ENCODE results near the gene CSDE1. TPM values are rescaled to one million over a fixed set of nuclear protein-coding genes. Genes with fewer than 3 reads are reported as not detected.

Gene CSDE1
- total RNA-seq, 1 donor from 2014 or later: 532 TPM

DNA sequence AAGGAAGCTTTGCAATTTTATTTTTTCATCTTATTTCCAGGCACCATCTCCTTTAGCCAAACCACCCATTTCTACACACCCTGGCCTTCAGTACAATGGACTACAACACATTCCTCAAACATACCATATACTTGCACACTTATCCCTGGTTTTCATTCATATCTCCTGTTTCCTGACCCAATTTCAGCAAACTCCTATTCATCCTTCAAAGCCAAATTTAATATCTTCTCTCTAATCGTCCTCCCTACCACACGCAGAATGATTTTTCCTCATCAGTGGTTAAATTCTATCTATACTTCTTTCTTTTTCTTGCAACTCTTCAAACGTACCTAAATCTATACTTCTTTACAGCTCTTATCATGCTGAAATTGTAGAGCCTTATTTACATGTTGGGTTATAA is 90.8 kb downstream of the CSDE1 start:
- no peak overlapping the region for H3K27ac Mint-ChIP-seq
- H3K9me3 Mint-ChIP-seq: no peaks in the 10 kb centered on the region
- H3K4me3 Mint-ChIP-seq: no peak overlapping the region
- TF ChIP-seq, protein P1, sequence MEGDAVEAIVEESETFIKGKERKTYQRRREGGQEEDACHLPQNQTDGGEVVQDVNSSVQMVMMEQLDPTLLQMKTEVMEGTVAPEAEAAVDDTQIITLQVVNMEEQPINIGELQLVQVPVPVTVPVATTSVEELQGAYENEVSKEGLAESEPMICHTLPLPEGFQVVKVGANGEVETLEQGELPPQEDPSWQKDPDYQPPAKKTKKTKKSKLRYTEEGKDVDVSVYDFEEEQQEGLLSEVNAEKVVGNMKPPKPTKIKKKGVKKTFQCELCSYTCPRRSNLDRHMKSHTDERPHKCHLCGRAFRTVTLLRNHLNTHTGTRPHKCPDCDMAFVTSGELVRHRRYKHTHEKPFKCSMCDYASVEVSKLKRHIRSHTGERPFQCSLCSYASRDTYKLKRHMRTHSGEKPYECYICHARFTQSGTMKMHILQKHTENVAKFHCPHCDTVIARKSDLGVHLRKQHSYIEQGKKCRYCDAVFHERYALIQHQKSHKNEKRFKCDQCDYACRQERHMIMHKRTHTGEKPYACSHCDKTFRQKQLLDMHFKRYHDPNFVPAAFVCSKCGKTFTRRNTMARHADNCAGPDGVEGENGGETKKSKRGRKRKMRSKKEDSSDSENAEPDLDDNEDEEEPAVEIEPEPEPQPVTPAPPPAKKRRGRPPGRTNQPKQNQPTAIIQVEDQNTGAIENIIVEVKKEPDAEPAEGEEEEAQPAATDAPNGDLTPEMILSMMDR (conservative IDR thresholded peaks at IDR 0.05): no peak
- H3K4me1 Mint-ChIP-seq (ENCODE audit: unreplicated experiment): peaks cover 10% of the 10 kb centered on the region
- H3K27me3 Mint-ChIP-seq: peaks cover 30% of the 10 kb centered on the region
- DNase-seq (ENCODE audit: extremely low spot score, unreplicated experiment): no peak
- no peaks in the 10 kb centered on the region for H3K36me3 Mint-ChIP-seq

Other genes starting within 250 kb of the CSDE1 start
- gene TRIM33, start 246.8 kb downstream of the CSDE1 start, total RNA-seq (ENCODE audit: low replicate concordance): 45.8 and 46.6 TPM in 2 replicates
- 42.2 and 45.5 TPM in 2 replicates for gene BCAS2, start 176.4 kb downstream of the CSDE1 start, total RNA-seq (ENCODE audit: low replicate concordance)
- gene DENND2C, start 87.9 kb downstream of the CSDE1 start, total RNA-seq (ENCODE audit: low replicate concordance): 3.6 and 8.8 TPM in 2 replicates
- not detected in 2 replicates for gene AMPD1, start 62.4 kb downstream of the CSDE1 start, total RNA-seq (ENCODE audit: low replicate concordance)
- 49.4 and 54.8 TPM in 2 replicates for gene NRAS, start 41.2 kb downstream of the CSDE1 start, total RNA-seq (ENCODE audit: low replicate concordance)
- 64.6 and 69.1 TPM in 2 replicates for gene SIKE1, start 22.7 kb upstream of the CSDE1 start, total RNA-seq (ENCODE audit: low replicate concordance)
- not detected in 2 replicates for gene SYCP1, start 96.9 kb upstream of the CSDE1 start, total RNA-seq (ENCODE audit: low replicate concordance)